ENCODE data around the gene TNS1.

Gene TNS1

GRCh38 chr2:217947383-217948350 is 55.1 kb downstream of the TNS1 start:
- DNase-seq (ENCODE audit: extremely low read depth in 1 of 2, low read depth in 1 of 2), result no peak

- DNase-seq (ENCODE audit: extremely low read depth in 1 of 2, low read depth in 1 of 2), result no peak
Measured at GRCh38 chr2:217946051-217946450, 56.7 kb downstream of the TNS1 start.

- DNase-seq (ENCODE audit: extremely low read depth in 1 of 2, low read depth in 1 of 2), result no peak
Measured at GRCh38 chr2:217945530-217945929, 57.3 kb downstream of the TNS1 start.

- DNase-seq (ENCODE audit: extremely low read depth in 1 of 2, low read depth in 1 of 2), result no peak
Measured at GRCh38 chr2:217944923-217945322, 57.9 kb downstream of the TNS1 start.

- no peak for DNase-seq (ENCODE audit: extremely low read depth in 1 of 2, low read depth in 1 of 2)
Measured at GRCh38 chr2:217944366-217944765, 58.4 kb downstream of the TNS1 start.

GRCh38 chr2:217943446-217944321 is 59.1 kb downstream of the TNS1 start:
- no peak for DNase-seq (ENCODE audit: extremely low read depth in 1 of 2, low read depth in 1 of 2)

- no peak for DNase-seq (ENCODE audit: extremely low read depth in 1 of 2, low read depth in 1 of 2)
Measured at GRCh38 chr2:217942731-217943335, 60.0 kb downstream of the TNS1 start.

GRCh38 chr2:217941886-217942728 is 60.7 kb downstream of the TNS1 start:
- DNase-seq (ENCODE audit: extremely low read depth in 1 of 2, low read depth in 1 of 2), result no peak

- DNase-seq (ENCODE audit: extremely low read depth in 1 of 2, low read depth in 1 of 2), result no peak
Measured at GRCh38 chr2:217941339-217941738, 61.5 kb downstream of the TNS1 start.

- no peak for DNase-seq (ENCODE audit: extremely low read depth in 1 of 2, low read depth in 1 of 2)
Measured at GRCh38 chr2:217940261-217941220, 62.3 kb downstream of the TNS1 start.

GRCh38 chr2:217939629-217940245 is 63.1 kb downstream of the TNS1 start:
- no peak for DNase-seq (ENCODE audit: extremely low read depth in 1 of 2, low read depth in 1 of 2)

- no peak for DNase-seq (ENCODE audit: extremely low read depth in 1 of 2, low read depth in 1 of 2)
Measured at GRCh38 chr2:217939220-217939619, 63.6 kb downstream of the TNS1 start.

- DNase-seq (ENCODE audit: extremely low read depth in 1 of 2, low read depth in 1 of 2), result no peak
Measured at GRCh38 chr2:217938036-217938435, 64.8 kb downstream of the TNS1 start.

GRCh38 chr2:217937446-217937845 is 65.3 kb downstream of the TNS1 start:
- DNase-seq (ENCODE audit: extremely low read depth in 1 of 2, low read depth in 1 of 2), result no peak

GRCh38 chr2:217936952-217937351 is 65.8 kb downstream of the TNS1 start:
- no peak for DNase-seq (ENCODE audit: extremely low read depth in 1 of 2, low read depth in 1 of 2)

GRCh38 chr2:217935901-217936684 is 66.7 kb downstream of the TNS1 start:
- DNase-seq (ENCODE audit: extremely low read depth in 1 of 2, low read depth in 1 of 2), result no peak

GRCh38 chr2:217935235-217935879 is 67.4 kb downstream of the TNS1 start:
- DNase-seq (ENCODE audit: extremely low read depth in 1 of 2, low read depth in 1 of 2), result no peak
